Measurements from ENCODE around the gene TPH2.

Gene TPH2

GRCh38 chr12:72033991-72034390 lies 95.3 kb downstream of the TPH2 start:
- DNase-seq (ENCODE audit: low spot score), result no peak

DNA sequence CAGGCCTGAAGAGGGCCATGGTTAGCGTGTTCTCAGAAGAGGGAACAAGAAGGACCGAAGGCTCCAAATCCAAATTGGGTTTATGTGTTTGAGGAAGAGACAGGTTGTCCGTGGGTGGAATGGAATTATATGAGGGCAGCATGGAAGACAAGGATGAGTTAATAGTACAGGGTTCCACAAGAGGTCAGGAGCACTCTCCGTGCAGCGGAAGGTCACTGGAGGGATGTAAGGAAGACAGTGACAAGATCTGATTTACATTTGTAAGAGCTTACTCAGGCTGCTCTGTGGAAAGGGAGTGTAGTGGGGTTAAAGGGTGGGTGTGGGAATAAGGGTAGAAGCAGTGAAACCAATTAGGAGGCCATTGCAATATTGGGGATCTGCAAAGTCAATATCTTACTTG lies 97.0 kb downstream of the TPH2 start:
- DNase-seq (ENCODE audit: low spot score), result no peak

- DNase-seq (ENCODE audit: low spot score), result no peak
These were observed 97.7 kb downstream of the TPH2 start for GRCh38 chr12:72036393-72036792.

DNA sequence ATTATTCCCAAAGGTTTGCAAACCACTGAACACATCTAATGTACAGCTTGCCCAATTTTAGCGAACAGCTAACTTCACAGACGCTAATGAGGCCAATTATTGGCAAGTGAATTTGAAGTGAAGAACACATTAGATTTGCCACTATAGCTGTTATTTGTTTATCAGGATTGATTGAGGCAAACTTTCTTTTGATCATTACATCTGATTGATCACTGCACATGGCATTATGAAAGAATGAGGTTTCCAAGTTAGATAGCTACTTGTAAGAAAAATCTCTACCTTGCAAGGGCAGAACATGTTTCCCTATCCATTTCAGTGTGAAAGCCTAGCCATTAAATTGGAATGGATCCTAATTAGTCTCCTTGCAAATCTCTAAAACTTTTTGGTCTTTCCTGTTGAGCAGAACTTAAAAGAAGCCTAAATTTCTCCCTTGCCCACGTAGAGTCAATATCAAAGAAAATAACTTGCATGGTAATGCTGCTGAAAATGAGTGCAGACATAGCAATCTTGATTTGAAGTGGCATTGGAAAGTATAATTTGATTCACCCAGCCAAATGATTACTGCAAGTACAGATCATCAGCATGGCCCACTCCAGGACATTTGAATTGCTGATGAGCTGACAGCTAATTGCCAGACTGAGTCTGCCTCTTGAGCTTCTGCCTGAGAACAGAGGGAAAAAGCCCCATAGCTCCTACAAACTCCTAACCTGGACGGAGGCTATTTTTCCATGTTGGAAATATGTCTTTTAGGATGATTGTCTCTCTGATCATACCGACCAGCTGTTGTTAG lies 98.6 kb downstream of the TPH2 start:
- no peak for DNase-seq (ENCODE audit: low spot score)

DNA sequence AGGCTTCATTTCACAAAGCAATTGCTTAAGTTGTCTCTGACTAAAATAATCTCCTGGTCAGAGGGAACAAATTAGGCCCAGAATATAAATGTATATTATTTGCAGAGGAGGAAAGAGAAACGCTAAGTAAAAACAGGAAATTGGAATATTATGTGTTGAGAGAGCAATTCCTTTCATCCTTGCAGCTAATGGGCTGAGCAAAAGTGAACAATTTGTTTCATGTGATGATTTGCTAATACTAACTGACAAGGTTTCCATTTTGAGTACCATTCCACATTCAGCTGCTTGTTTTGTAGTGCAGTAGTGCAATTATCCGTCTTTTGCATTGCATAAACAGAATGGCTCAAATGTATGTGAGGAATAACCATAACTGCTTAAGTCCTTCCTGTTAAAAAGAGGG lies 103.2 kb downstream of the TPH2 start:
- no peak for DNase-seq (ENCODE audit: low spot score)

- no peak for DNase-seq (ENCODE audit: low spot score)
These were observed 115.0 kb downstream of the TPH2 start for GRCh38 chr12:72053604-72054003.

- no peak for DNase-seq (ENCODE audit: low spot score)
These were observed 115.9 kb downstream of the TPH2 start for GRCh38 chr12:72054511-72054910.

DNA sequence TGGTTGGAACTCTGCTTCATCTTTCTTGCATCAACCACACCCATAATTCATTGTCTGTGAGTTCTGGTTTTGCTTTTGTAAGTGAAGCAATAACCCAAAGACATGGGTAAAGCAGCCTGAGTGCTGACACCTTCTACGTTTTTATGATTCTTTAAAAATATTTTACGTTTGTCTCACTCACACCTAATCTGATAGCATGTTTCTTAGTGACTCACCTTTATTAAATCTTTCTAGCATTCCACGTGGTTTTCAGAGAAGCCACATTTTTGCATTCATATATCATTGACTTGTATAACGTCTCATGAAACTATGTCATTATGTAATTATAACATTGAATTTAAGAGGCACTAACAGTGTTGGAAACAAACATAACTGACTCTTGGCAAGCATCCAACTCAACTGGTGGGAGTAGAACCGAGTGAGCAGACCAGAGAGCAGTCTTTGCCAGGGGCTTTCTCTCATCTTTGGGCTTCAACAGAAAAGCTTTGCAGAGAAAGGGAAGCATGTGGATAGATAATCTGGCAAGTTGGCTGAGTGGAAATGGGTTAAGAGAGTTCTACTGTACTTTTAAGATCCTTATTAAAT lies 118.8 kb downstream of the TPH2 start:
- DNase-seq (ENCODE audit: low spot score), result no peak

DNA sequence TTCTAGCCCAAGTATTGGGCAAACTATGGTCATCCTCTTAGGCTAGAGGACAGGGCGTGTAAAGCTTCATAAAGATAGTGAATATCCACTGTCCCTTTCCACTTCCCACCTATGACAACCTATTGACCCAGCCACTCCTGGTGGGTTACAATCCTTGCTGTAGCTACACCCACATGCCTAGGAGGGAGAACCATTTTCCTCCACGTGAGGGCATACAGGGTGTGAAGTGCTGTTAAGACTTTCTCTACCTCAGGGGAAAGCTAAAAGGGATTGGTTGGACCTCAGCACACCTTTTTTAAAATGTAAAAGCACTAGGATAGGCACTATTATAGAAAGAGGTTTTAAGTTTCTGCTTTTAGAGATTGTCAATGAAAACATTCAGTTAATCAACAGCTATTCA lies 124.4 kb downstream of the TPH2 start:
- DNase-seq (ENCODE audit: low spot score), result no peak

DNA sequence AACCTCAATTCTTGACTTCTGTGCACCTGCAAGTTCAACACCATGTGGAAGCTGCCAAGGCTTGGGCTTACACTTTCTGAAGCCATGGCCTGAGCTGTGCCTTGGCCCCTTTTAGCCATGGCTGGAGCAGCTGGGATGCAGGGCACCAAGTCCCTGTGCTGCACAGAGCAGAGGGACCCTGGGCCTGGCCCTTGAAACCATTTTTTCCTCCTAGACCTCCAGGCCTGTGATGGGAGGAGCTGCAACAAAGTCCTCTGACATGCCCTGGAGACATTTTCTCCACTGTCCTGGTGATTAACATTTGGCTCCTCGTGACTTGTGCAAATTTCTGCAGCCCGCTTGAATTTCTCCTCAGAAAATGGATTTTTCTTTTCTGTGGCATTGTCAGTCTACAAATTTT lies 132.4 kb downstream of the TPH2 start:
- no peak for DNase-seq (ENCODE audit: low spot score)

GRCh38 chr12:72072592-72073212 lies 134.1 kb downstream of the TPH2 start:
- no peak for DNase-seq (ENCODE audit: low spot score)

DNA sequence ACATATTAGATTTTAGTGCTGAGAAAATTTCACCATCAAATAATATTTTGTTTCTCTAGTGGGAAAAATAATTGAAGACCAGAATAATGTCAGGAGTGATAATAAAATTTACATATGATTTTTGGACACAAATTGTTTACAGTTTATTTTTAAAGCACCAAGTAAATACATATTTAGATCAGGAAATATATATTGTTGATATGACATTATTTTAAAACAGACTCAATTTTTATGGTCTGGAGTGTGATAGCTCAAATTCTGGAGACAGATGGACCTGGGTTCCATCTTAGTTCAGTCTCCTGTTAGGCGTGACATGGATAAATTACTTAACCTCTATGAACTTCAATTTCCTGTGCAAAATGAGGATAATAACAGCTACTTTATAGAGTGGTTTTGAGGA lies 135.4 kb downstream of the TPH2 start:
- no peak for DNase-seq (ENCODE audit: low spot score)

GRCh38 chr12:72074956-72075355 lies 136.3 kb downstream of the TPH2 start:
- DNase-seq (ENCODE audit: low spot score), result no peak

DNA sequence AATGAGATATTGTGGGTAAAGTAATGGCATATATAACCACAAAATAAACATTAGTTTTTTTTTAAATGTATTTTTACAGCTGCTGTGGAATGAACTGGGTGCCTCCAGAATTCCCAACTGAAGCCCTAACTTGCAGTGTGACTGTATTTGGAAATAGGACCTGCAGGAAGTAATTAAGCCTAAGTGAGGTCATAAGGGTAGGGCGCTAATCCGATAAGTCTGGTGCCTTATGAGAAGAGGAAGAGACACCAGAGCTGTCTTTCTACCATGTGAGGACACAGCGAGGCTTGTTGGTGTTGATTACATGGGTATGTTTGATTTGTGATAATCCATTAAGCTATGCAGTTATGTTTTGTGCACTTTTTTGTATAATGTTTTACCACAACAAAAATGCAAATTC lies 136.8 kb downstream of the TPH2 start:
- no peak for DNase-seq (ENCODE audit: low spot score)

DNA sequence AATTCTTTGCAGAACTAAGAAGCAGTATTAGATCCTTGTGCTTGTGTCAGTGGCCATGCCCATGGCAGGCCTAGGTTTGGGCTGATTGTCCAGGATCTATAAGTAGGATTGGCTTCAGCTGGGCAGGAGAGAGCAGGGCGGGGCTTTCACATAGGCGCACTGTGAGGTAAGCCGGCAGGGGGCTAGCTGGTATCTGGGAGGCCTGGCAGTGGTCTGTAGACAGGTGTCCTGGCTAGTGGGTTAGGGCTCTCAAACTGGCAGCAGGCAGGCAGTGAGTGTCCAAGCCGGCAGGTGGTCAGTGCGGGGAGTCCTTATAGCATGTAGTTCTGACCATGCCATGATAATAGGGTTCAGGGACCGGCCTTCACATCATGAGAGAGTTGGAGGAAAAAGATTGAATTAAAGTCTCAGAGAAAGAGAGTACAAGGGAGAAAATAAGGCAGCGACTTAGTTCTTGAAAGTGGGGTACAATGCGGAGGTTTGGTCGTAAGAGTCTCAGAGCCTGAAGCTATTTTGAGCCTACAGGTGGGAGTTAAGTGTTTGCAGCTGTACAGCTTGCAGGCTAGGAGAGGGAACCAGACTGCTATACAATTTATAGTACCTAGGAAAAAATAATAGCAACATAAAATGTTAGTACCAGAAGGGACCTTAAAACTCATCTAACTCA lies 137.4 kb downstream of the TPH2 start:
- DNase-seq (ENCODE audit: low spot score), result no peak

DNA sequence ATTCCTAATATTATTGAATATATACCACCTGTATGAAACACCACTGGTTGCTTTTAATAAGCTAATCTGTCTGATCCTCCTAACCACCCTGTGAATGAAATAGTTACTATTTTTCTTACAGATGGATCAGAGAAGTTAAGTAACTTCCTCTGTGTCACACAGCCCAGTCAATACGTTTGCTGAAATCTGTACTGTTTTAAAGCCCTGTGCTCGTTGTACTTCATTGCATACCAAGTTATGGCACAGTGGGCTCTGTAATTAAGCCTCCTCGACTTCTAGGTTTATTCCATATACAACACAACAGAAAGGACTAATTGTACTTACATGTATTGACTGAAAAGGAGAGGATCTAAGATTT lies 137.9 kb downstream of the TPH2 start:
- no peak for DNase-seq (ENCODE audit: low spot score)

GRCh38 chr12:72077111-72077820 lies 138.6 kb downstream of the TPH2 start:
- DNase-seq (ENCODE audit: low spot score), result no peak

- no peak for DNase-seq (ENCODE audit: low spot score)
These were observed 143.1 kb downstream of the TPH2 start for GRCh38 chr12:72081777-72082176.
